Fibroblast of lung (primary cell): Measurements from ENCODE around the gene FAAP20. TPM values are rescaled to one million over a fixed set of nuclear protein-coding genes. Genes with fewer than 3 reads are reported as not detected.

Experiments
- DNase-seq, 2 donors: peaks; one replicate each; pipeline versions ENCODE4 v3.0.0 to v3.0.0-alpha.2; 2010; ENCODE audit warnings: low read depth in 2 of 2
- H2AFZ ChIP-seq: 2 replicates; pipeline ENCODE4 v1.5.1; 2012; ENCODE audit warnings: low read length, control low read depth, inconsistent platforms
- H3K27ac ChIP-seq: 2 replicates; pipeline ENCODE4 v1.5.1; 2011; ENCODE audit warnings: low read length, control low read depth; ENCODE audit not compliant: insufficient read depth
- H3K27me3 ChIP-seq: 2 replicates; pipeline ENCODE4 v1.5.1; 2011; ENCODE audit warnings: mild to moderate bottlenecking, low read length; ENCODE audit not compliant: control insufficient read depth, insufficient read depth
- H3K36me3 ChIP-seq: 2 replicates; pipeline ENCODE4 v1.5.1; 2011; ENCODE audit warnings: low read length; ENCODE audit not compliant: control insufficient read depth, insufficient read depth
- H3K4me1 ChIP-seq: 2 replicates; pipeline ENCODE4 v1.5.1; 2011; ENCODE audit warnings: low read length; ENCODE audit not compliant: control insufficient read depth, insufficient read depth; ENCODE audit errors: extremely low read depth
- H3K4me2 ChIP-seq: 2 replicates; pipeline ENCODE4 v1.5.1; 2011; ENCODE audit warnings: low read length, control low read depth; ENCODE audit not compliant: insufficient read depth; ENCODE audit errors: extremely low read depth
- H3K4me3 ChIP-seq, 4 experiments: fragments of 200-600 bp in 1 of 4; sonication (generic) in 1 of 4; replicated peaks in 1 of 4; 2 replicates each; pipeline ENCODE4 v1.5.1; 2011 to 2016; ENCODE audit warnings: low read length in 4 of 4, low read depth in 3 of 4, mild to moderate bottlenecking in 3 of 4, control low read depth in 2 of 4, inconsistent platforms in 1 of 4, mixed read lengths in 1 of 4; ENCODE audit not compliant: insufficient read depth in 1 of 4; ENCODE audit errors: control extremely low read depth in 1 of 4
- H3K79me2 ChIP-seq: 2 replicates; pipeline ENCODE4 v1.5.1; 2012; ENCODE audit warnings: mild to moderate bottlenecking, low read length, inconsistent platforms; ENCODE audit not compliant: control insufficient read depth, insufficient read depth
- H3K9ac ChIP-seq: 2 replicates; pipeline ENCODE4 v1.5.1; 2011; ENCODE audit warnings: mild to moderate bottlenecking, low read length, control low read depth; ENCODE audit not compliant: insufficient read depth
- H3K9me3 ChIP-seq: 2 replicates; pipeline ENCODE4 v1.5.1; 2012; ENCODE audit warnings: low read depth, low read length; ENCODE audit not compliant: control insufficient read depth, insufficient read depth
- H4K20me1 ChIP-seq: 2 replicates; pipeline ENCODE4 v1.5.1; 2011; ENCODE audit warnings: low read length; ENCODE audit not compliant: control insufficient read depth, insufficient read depth; ENCODE audit errors: extremely low read depth
- CTCF ChIP-seq, 2 donors: IDR thresholded peaks in 1 of 2; conservative IDR thresholded peaks in 1 of 2; 1 replicate in 1 of 2; 2 replicates in 1 of 2; pipeline ENCODE4 v1.5.1; 2011 to 2012; ENCODE audit warnings: low read length in 2 of 2, control low read depth in 1 of 2, inconsistent platforms in 1 of 2, low read depth in 1 of 2, mild to moderate bottlenecking in 1 of 2
- EZH2 ChIP-seq: IDR thresholded peaks from 2 replicates; pipeline ENCODE4 v1.5.1; 2012; ENCODE audit warnings: low read length, control low read depth, mild to moderate bottlenecking; ENCODE audit errors: missing control alignments
- polyA plus RNA-seq, 2 donors: library from polyadenylated mRNA; depleted of rRNA in 1 of 2; stranded (reverse) in 1 of 2; unstranded in 1 of 2; fragments of >200 nt; gene quantifications; 2 replicates each; pipeline ENCODE4 v1.2.1, GENCODE V29; 2011 to 2012; ENCODE audit warnings: missing spikeins in 1 of 2
- total RNA-seq: library from RNA; depleted of rRNA; stranded (reverse); fragments of >200 nt; gene quantifications from 2 replicates; pipeline ENCODE4 v1.2.1, GENCODE V29; 2014

The FAAP20 gene
- total and polyA plus RNA-seq, 2 donors (not counting 1 experiment from before 2014, with no cell fraction given), result 8.2 to 21.5 TPM

GRCh38 chr1:2156866-2157265, 37.7 kb downstream of the FAAP20 start:
- no peak for DNase-seq
- Histone ChIP-seq H3K4me3 (no peak overlapping the region), H4K20me1 (no peaks in the 10 kb centered on the region), H3K9ac (no peak overlapping the region), H2AFZ (no peak overlapping the region), H3K36me3 (no peaks in the 10 kb centered on the region), H3K79me2 (no peaks in the 10 kb centered on the region), H3K9me3 (no peaks in the 10 kb centered on the region), H3K27me3 (no peaks in the 10 kb centered on the region), H3K4me2 (no peak overlapping the region), H3K4me1 (no peaks in the 10 kb centered on the region), H3K27ac (no peak overlapping the region)
- no peak for TF ChIP-seq EZH2
- no peak for TF ChIP-seq CTCF (conservative IDR thresholded peaks at IDR 0.05 in 1 of 2, IDR thresholded peaks at IDR 0.05 in 1 of 2; ENCODE audit: low read depth in 1 of 2, low read length in 2 of 2)

- no peaks in the 10 kb centered on the region for H3K79me2 ChIP-seq
- no peak overlapping the region for H3K9ac ChIP-seq
- no peak overlapping the region for H3K4me2 ChIP-seq
- no peaks in the 10 kb centered on the region for H3K36me3 ChIP-seq
- no peaks in the 10 kb centered on the region for H4K20me1 ChIP-seq
- DNase-seq, result no peak
- no peak overlapping the region for H2AFZ ChIP-seq
- no peak overlapping the region for H3K27ac ChIP-seq
- TF ChIP-seq CTCF (conservative IDR thresholded peaks at IDR 0.05 in 1 of 2, IDR thresholded peaks at IDR 0.05 in 1 of 2; ENCODE audit: low read depth in 1 of 2, low read length in 2 of 2), result no peak
- no peak for TF ChIP-seq EZH2
- no peaks in the 10 kb centered on the region for H3K9me3 ChIP-seq
- no peaks in the 10 kb centered on the region for H3K27me3 ChIP-seq
- H3K4me3 ChIP-seq, result no peak overlapping the region
- no peaks in the 10 kb centered on the region for H3K4me1 ChIP-seq
Observed at GRCh38 chr1:2155788-2156187, 38.8 kb downstream of the FAAP20 start.

GRCh38 chr1:2155147-2155598, 39.4 kb downstream of the FAAP20 start:
- Histone ChIP-seq H3K27ac (no peak overlapping the region), H3K36me3 (no peaks in the 10 kb centered on the region), H3K9me3 (no peaks in the 10 kb centered on the region), H3K4me2 (no peak overlapping the region), H4K20me1 (no peaks in the 10 kb centered on the region), H3K4me1 (no peaks in the 10 kb centered on the region), H2AFZ (no peak overlapping the region), H3K9ac (no peak overlapping the region), H3K27me3 (no peaks in the 10 kb centered on the region), H3K4me3 (no peak overlapping the region), H3K79me2 (no peaks in the 10 kb centered on the region)
- DNase-seq, result no peak
- TF ChIP-seq EZH2 (no peak), CTCF (conservative IDR thresholded peaks at IDR 0.05 in 1 of 2, IDR thresholded peaks at IDR 0.05 in 1 of 2; ENCODE audit: low read depth in 1 of 2, low read length in 2 of 2) (no peak)
